GM18508 (cell line): ENCODE results near the gene CEP83.
A peak's percentile ranks its signal among the peaks of the same experiment; 100 is the strongest.
"Not testable (repeated sequence)": the region's sequence is repeated elsewhere in the genome, so short reads cannot be mapped to it uniquely, and the experiment has no call there.

Source experiments
- ATAC-seq: cut with Tn5 transposase; IDR thresholded peaks from one replicate; pipeline ENCODE4 v1.9.1; 2021; ENCODE audit warnings: moderate number of reproducible peaks; ENCODE audit not compliant: insufficient read depth, unreplicated experiment

The CEP83 gene

DNA sequence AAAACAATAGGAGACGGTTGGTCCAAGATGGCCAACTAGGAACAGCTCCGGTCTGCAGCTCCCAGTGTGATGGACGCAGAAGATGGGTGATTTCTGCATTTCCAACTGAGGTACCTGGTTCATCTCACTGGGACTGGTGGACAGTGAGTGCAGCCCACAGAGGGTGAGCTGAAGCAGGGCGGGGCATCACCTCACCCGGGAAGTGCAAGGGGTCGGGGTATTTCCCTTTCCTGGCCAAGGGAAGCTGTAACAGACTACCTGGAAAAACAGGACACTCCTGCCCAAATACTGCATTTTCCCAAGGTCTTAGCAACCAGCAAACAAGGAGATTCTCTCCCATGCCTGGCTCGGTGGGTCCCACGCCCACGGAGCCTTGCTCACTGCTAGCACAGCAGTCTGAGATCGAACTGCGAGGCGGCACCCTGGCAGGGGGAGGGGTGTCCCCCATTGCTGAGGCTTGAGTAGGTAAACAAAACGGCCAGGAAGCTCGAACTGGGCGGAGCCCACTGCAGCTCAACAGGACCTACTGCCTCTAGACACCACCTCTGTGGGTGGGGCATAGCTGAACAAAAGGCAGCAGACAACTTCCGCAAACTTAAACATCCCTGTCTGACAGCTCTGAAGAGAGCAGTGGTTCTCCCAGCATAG lies 70.1 kb downstream of the CEP83 start:
- not testable (repeated sequence) for ATAC-seq

DNA sequence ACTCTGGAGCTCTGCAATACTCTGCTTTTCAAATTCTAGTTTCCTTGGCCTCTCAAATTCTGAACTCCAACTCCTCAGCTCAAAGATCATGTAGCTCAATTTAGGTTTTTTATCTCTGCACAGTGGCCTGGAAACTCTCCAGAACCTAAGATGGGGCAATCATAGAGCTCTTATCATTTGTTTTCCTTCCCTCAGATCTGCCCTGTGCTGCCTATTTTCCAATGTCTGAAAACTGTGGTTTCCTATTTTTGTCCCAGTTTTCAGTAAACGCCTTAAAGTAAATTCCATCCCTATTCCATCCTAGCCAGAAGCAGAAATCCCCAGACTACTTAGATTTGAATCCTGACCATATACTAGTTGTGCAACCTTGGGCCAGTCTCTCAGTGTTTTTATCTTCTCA lies 73.2 kb downstream of the CEP83 start:
- ATAC-seq: no peak

GRCh38 chr12:94384030-94384429 lies 75.6 kb downstream of the CEP83 start:
- no peak for ATAC-seq

- no peak for ATAC-seq
Observed at GRCh38 chr12:94380507-94380906, 79.2 kb downstream of the CEP83 start.

DNA sequence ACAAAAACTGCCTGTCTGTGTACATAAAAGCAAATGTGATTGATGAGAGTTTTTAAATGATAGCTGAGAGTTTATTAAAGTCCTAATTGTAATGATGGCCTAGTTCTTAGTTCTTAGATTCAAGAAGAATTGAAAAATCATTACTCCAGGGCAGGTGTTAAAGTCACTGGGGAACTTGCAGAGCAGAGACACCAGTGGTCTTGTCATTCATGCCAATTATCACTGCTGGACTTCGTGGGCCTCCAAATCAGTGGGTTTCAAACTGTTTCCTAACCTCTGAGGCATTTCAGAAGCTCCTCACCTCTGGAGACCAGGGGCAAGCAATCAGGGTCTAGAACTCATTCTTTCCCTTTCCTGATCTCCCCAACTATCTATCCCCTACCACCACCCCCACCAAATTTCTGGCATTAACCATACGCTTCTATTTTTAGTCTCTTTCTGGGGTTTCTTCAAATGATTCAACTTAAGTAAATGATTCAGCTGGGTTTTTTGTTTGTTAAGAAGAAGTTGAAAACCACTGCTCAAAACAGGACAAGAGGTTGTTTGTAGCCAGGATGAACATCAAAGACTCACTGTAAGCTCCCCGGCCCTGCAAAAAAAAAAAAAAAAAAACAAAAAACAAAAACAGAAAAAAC lies 80.1 kb downstream of the CEP83 start:
- no peak for ATAC-seq

GRCh38 chr12:94377599-94377998 lies 82.1 kb downstream of the CEP83 start:
- ATAC-seq: no peak

DNA sequence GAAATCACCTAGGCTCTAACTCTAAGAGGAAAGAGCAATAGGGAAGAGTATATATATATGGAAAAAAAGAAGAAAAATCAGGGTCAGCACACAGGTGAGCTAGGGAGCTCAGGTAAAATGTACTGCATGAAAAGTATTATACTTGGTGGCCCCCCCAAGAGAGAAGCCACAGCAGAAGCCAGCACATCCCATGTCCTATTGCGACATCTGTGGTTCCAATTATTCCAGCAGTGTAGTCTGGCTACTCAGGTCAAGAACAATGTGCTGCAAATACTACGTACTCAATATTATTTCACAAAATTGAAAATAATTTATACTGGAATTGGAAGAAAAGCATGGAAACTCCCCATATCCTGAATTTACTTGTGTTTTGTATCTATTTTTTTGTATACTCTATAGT lies 85.5 kb downstream of the CEP83 start:
- ATAC-seq: no peak

DNA sequence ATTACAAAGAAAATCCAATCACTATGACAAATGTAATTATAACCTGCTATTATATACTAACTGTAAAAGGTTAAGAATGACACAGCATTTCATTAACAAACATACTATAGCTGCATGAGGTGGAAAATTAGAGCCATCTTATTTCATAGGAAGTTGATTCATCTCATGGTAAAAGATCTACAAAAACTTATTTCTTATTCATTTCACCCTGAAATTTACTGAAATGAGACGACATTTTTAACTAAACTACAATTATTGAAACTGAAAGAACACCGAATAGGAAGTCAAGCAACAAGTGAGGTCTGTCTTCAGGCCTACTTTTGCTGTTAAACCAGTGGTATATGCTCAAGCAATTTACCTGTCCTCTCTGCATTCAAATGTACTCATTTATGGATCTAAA lies 87.2 kb downstream of the CEP83 start:
- peak; percentile 65 for ATAC-seq

DNA sequence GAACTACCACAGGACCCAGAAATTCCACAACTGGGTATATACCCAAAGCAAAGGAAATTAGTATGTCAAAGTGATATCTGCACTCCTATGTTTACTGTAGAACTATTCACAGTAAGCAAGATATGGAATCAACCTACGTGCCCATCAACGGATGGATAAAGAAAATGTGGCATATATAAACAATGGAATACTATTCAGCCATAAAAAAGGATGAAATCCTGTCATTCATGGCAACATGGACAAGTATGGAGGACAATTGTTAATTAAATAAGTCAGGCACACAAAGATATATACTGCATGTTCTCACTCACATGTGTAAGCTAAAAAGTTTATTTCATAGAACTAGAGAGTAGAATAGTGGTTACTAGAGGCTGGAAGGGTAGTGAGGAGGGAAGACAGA lies 97.0 kb downstream of the CEP83 start:
- ATAC-seq: no peak

DNA sequence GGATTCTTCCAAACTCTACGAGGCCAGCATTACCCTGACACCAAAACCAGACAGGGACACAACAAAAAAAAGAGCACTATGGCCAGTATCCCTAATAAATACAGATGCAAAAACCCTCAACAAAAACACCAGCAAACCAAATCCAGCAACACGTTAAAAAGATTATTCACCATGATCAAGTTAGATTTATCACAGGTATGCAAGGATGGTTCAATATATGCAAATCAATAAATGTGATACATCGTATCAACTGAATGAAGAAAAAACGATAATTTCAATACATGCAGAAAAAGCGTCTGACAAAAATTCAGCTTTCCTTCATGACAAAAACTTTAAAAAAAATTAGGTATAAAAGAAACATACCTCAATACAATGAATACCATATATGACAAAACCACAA lies 99.9 kb downstream of the CEP83 start:
- ATAC-seq: no peak

DNA sequence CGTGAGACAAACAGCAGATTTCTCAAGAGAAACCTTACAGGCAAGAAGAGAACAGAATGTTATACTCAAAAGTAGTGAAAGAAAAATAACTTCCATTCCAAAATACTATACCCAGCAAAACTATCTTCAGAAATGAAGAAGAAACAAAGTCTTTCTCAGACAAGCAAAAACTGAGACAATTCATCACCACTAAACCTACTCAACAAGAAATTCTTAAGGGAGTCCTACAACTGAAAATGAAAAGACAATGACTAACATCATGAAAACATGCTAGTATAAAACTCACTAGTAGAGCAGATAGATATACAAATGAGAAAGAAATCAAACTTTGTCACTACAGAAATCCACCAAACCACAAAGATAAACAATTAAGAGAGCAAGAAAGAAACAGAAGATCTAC lies 106.5 kb downstream of the CEP83 start:
- ATAC-seq: no peak

GRCh38 chr12:94340573-94340972 lies 119.1 kb downstream of the CEP83 start:
- no peak for ATAC-seq

- ATAC-seq: no peak
Observed at GRCh38 chr12:94338006-94338794, 121.5 kb downstream of the CEP83 start.

GRCh38 chr12:94336211-94336925 lies 123.3 kb downstream of the CEP83 start:
- no peak for ATAC-seq

- no peak for ATAC-seq
Observed at GRCh38 chr12:94333396-94333795, 126.3 kb downstream of the CEP83 start.

GRCh38 chr12:94329366-94329765 lies 130.3 kb downstream of the CEP83 start:
- ATAC-seq: no peak

GRCh38 chr12:94327809-94328208 lies 131.9 kb downstream of the CEP83 start:
- ATAC-seq: no peak

- ATAC-seq: no peak
Observed at GRCh38 chr12:94326727-94327126, 132.9 kb downstream of the CEP83 start.

GRCh38 chr12:94326234-94326633 lies 133.4 kb downstream of the CEP83 start:
- no peak for ATAC-seq

DNA sequence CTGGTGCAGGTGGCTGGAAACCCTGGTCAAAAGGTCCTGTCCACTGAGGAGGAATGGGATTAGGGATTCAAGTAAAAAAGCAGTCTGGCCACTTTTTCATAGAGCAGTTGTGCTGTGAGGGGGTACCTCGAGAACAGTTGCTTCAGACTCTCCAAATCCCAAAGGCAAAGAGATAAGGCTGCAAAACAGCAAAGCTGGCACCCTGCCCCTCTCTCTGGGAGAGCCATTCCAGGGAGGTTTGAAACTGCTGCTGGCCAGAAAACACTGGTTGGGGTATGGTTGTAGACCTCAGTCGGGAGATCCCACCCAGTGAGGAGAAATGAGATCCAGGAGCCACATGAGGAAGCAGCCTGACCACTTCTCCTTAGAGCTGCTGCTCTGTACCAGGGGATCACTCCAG lies 137.3 kb downstream of the CEP83 start:
- no peak for ATAC-seq

DNA sequence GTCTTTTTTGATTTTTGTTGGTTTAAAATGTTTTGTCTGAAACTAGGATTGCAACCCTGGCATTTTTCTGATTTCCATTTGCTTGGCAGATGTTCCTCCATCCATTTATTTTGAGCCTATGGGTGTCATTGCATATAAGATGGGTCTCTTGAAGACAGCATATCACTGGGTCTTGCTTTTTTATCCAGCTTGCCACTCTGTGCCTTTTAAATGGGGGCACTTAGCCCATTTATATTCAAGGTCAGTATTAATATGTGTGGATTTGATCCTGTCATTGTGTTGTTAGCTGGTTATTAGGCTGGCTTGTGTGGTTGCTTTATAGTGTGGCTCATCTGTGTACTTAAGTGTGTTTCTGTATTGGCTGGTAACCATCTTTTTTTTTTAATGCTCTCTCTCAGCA lies 139.6 kb downstream of the CEP83 start:
- no peak for ATAC-seq
